ENCODE results near the gene REXO5.
A peak's percentile ranks its signal among the peaks of the same experiment; 100 is the strongest.
"Not testable (repeated sequence)": the region's sequence is repeated elsewhere in the genome, so short reads cannot be mapped to it uniquely, and the experiment has no call there.

Gene REXO5

GRCh38 chr16:20806168-20807050 is at the start of gene REXO5, which contains the start of gene ERI2:
Gene REXO5 (plus strand): TSS chr16:20806527. CDS start chr16:20806954, 427 bp downstream.
Gene ERI2 (minus strand): TSS chr16:20806472. CDS start chr16:20806430, 42 bp downstream.
- peak; percentile 50 for DNase-seq (ENCODE audit: low read depth)

GRCh38 chr16:20760346-20760745 is 46.0 kb upstream of the REXO5 start:
- DNase-seq (ENCODE audit: low read depth), result no peak

- DNase-seq (ENCODE audit: low read depth), result no peak
These were observed 45.2 kb upstream of the REXO5 start for GRCh38 chr16:20761175-20761574.

- no peak for DNase-seq (ENCODE audit: low read depth)
These were observed 43.8 kb upstream of the REXO5 start for GRCh38 chr16:20762404-20763123.

- peak; percentile 61 for DNase-seq (ENCODE audit: low read depth)
These were observed 42.7 kb upstream of the REXO5 start, which contains the start of gene ACSM3 for GRCh38 chr16:20763461-20764232. Gene ACSM3 (plus strand): TSS chr16:20764014. CDS start chr16:20770035, 6,021 bp downstream.

GRCh38 chr16:20764448-20764847 is 41.9 kb upstream of the REXO5 start:
- not testable (repeated sequence) for DNase-seq (ENCODE audit: low read depth)

GRCh38 chr16:20765732-20766131 is 40.6 kb upstream of the REXO5 start:
- no peak for DNase-seq (ENCODE audit: low read depth)

GRCh38 chr16:20766294-20766693 is 40.0 kb upstream of the REXO5 start:
- DNase-seq (ENCODE audit: low read depth), result no peak

GRCh38 chr16:20767577-20767976 is 38.8 kb upstream of the REXO5 start:
- DNase-seq (ENCODE audit: low read depth), result no peak

GRCh38 chr16:20768121-20768520 is 38.2 kb upstream of the REXO5 start:
- DNase-seq (ENCODE audit: low read depth), result no peak

- no peak for DNase-seq (ENCODE audit: low read depth)
These were observed 37.5 kb upstream of the REXO5 start for GRCh38 chr16:20768818-20769217.

GRCh38 chr16:20773679-20774078 is 32.6 kb upstream of the REXO5 start:
- no peak for DNase-seq (ENCODE audit: low read depth)

GRCh38 chr16:20774703-20775362 is 31.5 kb upstream of the REXO5 start:
- peak; percentile 13 for DNase-seq (ENCODE audit: low read depth)

- DNase-seq (ENCODE audit: low read depth), result no peak
These were observed 24.6 kb upstream of the REXO5 start for GRCh38 chr16:20781697-20782096.

- no peak for DNase-seq (ENCODE audit: low read depth)
These were observed 23.9 kb upstream of the REXO5 start for GRCh38 chr16:20782470-20782869.

- no peak for DNase-seq (ENCODE audit: low read depth)
These were observed 22.1 kb upstream of the REXO5 start for GRCh38 chr16:20784204-20784603.

GRCh38 chr16:20789130-20789529 is 17.2 kb upstream of the REXO5 start:
- DNase-seq (ENCODE audit: low read depth), result no peak

- no peak for DNase-seq (ENCODE audit: low read depth)
These were observed 14.3 kb upstream of the REXO5 start for GRCh38 chr16:20791923-20792612.

- no peak for DNase-seq (ENCODE audit: low read depth)
These were observed 8.0 kb upstream of the REXO5 start for GRCh38 chr16:20798364-20798763.

- DNase-seq (ENCODE audit: low read depth), result no peak
These were observed 6.7 kb upstream of the REXO5 start for GRCh38 chr16:20799599-20799998.

GRCh38 chr16:20801278-20801677 is 5.0 kb upstream of the REXO5 start:
- no peak for DNase-seq (ENCODE audit: low read depth)

Measured in stimulated activated CD4-positive, alpha-beta T cell treated with anti-CD3 and anti-CD28 coated beads, Interleukin-2, amount 100 ng/mL, for 4 hours (primary cell).